Measurements from ENCODE around the gene SNX33.
"Not testable (repeated sequence)": the region's sequence is repeated elsewhere in the genome, so short reads cannot be mapped to it uniquely, and the experiment has no call there.

The SNX33 gene

GRCh38 chr15:75682181-75683135 is 34.7 kb downstream of the SNX33 start:
- Mint-ChIP-seq H3K27ac (peak overlapping the region in 1 of 2 donors; percentile 66), H3K9me3 (no peaks in the 10 kb centered on the region), H3K4me3 (no peak overlapping the region), H3K4me1 (peaks cover 10% of the 10 kb centered on the region), H3K27me3 (no peaks in the 10 kb centered on the region)
- no peak for DNase-seq
- ATAC-seq = no peak

GRCh38 chr15:75683646-75684312 is 36.1 kb downstream of the SNX33 start:
- H3K27me3 Mint-ChIP-seq, H3K4me3 Mint-ChIP-seq, H3K27ac Mint-ChIP-seq, H3K9me3 Mint-ChIP-seq: not testable (repeated sequence)
- peaks cover 10% of the 10 kb centered on the region for H3K4me1 Mint-ChIP-seq
- peak; percentile 87 for ATAC-seq
- DNase-seq = peak; percentile 74 to 75

GRCh38 chr15:75684648-75685047 is 36.9 kb downstream of the SNX33 start:
- no peak for DNase-seq
- no peak for ATAC-seq
- H3K27me3 Mint-ChIP-seq = no peaks in the 10 kb centered on the region
- peaks cover 10% of the 10 kb centered on the region for H3K4me1 Mint-ChIP-seq
- H3K4me3 Mint-ChIP-seq = no peak overlapping the region
- H3K9me3 Mint-ChIP-seq = no peaks in the 10 kb centered on the region
- H3K27ac Mint-ChIP-seq = no peak overlapping the region

- H3K27ac Mint-ChIP-seq = no peak overlapping the region
- DNase-seq (no peak), ATAC-seq (no peak)
- H3K4me3 Mint-ChIP-seq = no peak overlapping the region
- no peaks in the 10 kb centered on the region for H3K9me3 Mint-ChIP-seq
- no peaks in the 10 kb centered on the region for H3K27me3 Mint-ChIP-seq
- H3K4me1 Mint-ChIP-seq = peaks cover 10% of the 10 kb centered on the region
These were observed 37.5 kb downstream of the SNX33 start for GRCh38 chr15:75685195-75685594.

DNA sequence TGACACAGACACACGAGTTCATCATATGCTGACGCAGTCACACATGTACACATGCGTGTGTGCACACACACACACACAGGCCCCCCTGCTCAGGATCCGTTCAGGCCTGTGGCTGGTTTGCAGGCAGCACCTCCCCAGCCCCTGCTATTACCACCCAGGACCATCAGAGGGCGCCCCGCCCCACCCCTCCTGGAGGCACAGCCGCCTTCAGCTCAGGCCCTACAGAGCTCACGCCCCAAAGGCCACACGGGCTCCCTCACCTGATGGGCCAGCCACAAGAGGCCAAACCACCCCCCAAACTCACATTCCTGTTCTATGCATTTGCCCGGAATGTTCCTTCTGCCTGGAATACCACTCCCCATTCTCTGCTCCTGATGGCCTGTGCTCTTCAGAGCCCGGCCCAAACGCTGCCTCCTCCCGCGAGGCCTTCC is 38.5 kb downstream of the SNX33 start:
- not testable (repeated sequence) for H3K27ac Mint-ChIP-seq, H3K9me3 Mint-ChIP-seq, H3K27me3 Mint-ChIP-seq, H3K4me3 Mint-ChIP-seq
- H3K4me1 Mint-ChIP-seq = peaks cover 10% of the 10 kb centered on the region
- DNase-seq = peak; percentile 83
- peak; percentile 81 for ATAC-seq

- DNase-seq = no peak
- Mint-ChIP-seq H3K27me3 (peaks cover 8% of the 10 kb centered on the region), H3K9me3 (no peaks in the 10 kb centered on the region), H3K4me1 (peaks cover 17% of the 10 kb centered on the region), H3K4me3 (no peak overlapping the region), H3K27ac (no peak overlapping the region)
- no peak for ATAC-seq
These were observed 40.0 kb downstream of the SNX33 start for GRCh38 chr15:75687486-75688277.

GRCh38 chr15:75688278-75688557 is 40.5 kb downstream of the SNX33 start:
- no peak for DNase-seq
- no peak overlapping the region for H3K4me3 Mint-ChIP-seq
- H3K27ac Mint-ChIP-seq = no peak overlapping the region
- no peak for ATAC-seq
- peaks cover 17% of the 10 kb centered on the region for H3K4me1 Mint-ChIP-seq
- H3K27me3 Mint-ChIP-seq = peaks cover 13% of the 10 kb centered on the region
- H3K9me3 Mint-ChIP-seq = no peaks in the 10 kb centered on the region

- Mint-ChIP-seq H3K4me3 (no peak overlapping the region), H3K4me1 (peaks cover 15% of the 10 kb centered on the region), H3K9me3 (no peaks in the 10 kb centered on the region), H3K27me3 (peaks cover 20% of the 10 kb centered on the region), H3K27ac (no peak overlapping the region)
- no peak for DNase-seq
- ATAC-seq = no peak
These were observed 41.1 kb downstream of the SNX33 start for GRCh38 chr15:75688831-75689230.

DNA sequence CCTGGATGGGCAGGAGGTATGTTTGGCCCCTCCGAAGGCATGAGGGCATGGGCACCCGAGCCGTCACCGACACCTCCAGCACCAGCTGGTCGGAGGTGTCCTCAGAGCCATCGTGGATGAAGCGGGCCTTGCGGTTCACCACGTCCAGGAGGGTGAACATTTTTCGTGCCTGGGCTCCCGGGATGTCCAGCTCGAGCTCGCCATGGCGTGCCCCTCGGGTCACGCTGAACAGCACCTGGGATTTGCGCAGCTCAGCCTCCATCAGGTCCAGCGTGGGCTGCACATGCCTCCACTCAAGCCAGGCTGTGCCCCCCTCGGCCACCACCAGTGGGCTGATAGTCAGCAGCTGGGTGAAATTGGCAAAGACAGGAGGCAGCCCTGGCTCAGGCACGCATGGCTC is 41.7 kb downstream of the SNX33 start:
- H3K4me3 Mint-ChIP-seq, DNase-seq, H3K9me3 Mint-ChIP-seq, H3K27ac Mint-ChIP-seq, ATAC-seq: not testable (repeated sequence)
- Mint-ChIP-seq H3K4me1 (peaks cover 16% of the 10 kb centered on the region), H3K27me3 (peaks cover 21% of the 10 kb centered on the region)

- not testable (repeated sequence) for DNase-seq, H3K27ac Mint-ChIP-seq, H3K9me3 Mint-ChIP-seq, H3K4me3 Mint-ChIP-seq, ATAC-seq
- Mint-ChIP-seq H3K27me3 (peaks cover 21% of the 10 kb centered on the region), H3K4me1 (peaks cover 33% of the 10 kb centered on the region)
These were observed 44.6 kb downstream of the SNX33 start for GRCh38 chr15:75692311-75692710.

DNA sequence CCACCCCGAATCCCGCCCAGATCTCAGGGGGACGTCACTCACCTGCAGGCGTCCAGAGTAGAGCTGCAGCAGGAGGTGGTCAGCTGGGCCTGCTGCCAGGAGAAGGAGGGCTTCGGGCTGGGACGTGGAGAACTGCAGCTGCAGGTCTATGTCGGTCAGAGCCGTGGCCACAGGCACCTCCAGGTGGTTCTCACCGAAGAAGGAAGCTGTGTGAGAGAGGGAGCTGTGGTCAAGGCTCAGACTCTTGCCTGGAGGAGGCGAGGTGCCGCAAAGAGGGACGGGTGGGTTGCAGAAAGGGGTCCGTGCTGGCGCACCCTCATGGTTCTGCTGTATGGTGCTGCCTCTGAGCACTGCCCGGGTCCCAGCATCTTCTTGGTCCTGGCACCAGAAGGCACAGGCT is 45.3 kb downstream of the SNX33 start:
- not testable (repeated sequence) for H3K4me3 Mint-ChIP-seq, DNase-seq, ATAC-seq, H3K9me3 Mint-ChIP-seq, H3K27ac Mint-ChIP-seq
- Mint-ChIP-seq H3K4me1 (peaks cover 33% of the 10 kb centered on the region), H3K27me3 (peaks cover 21% of the 10 kb centered on the region)

DNA sequence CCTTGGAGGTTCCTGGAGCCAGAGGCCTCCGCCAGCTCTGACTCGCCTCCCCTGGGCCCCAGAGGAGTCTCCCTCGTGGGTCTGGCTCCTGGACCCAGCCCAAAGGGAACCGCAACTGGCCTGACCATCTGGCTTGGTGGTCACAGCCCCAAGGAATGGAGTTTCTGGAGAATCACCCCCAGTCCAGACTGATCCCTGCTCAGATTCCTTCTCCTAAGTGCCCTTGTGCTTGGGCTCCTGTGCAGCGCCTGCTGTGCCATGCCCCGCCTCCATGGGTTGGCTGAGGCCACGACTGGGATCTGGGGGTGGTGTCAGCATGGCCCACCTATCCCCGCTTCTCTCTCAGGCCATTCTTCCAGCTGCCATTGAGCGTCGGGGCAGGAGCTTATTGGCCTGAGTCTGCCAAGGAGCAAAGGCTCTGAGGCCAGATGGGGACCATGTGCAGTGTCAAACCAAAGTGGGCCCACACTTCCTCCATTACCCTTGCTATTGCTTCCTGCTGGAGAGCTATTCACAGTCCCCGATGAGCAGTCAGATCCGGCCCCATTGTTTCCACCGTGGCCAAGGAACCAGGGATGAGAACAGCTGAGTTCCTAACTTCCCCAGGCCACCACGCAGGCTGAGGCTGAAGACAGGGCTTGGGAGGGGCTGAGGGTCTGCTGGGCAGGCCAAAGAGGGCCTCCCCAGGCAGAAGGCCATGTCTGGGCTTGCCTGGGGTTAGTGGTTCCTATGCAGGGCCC is 46.0 kb downstream of the SNX33 start:
- Mint-ChIP-seq H3K9me3 (no peaks in the 10 kb centered on the region), H3K27me3 (peaks cover 21% of the 10 kb centered on the region), H3K27ac (no peak overlapping the region), H3K4me3 (no peak overlapping the region), H3K4me1 (peaks cover 33% of the 10 kb centered on the region)
- ATAC-seq (no peak), DNase-seq (no peak)

DNA sequence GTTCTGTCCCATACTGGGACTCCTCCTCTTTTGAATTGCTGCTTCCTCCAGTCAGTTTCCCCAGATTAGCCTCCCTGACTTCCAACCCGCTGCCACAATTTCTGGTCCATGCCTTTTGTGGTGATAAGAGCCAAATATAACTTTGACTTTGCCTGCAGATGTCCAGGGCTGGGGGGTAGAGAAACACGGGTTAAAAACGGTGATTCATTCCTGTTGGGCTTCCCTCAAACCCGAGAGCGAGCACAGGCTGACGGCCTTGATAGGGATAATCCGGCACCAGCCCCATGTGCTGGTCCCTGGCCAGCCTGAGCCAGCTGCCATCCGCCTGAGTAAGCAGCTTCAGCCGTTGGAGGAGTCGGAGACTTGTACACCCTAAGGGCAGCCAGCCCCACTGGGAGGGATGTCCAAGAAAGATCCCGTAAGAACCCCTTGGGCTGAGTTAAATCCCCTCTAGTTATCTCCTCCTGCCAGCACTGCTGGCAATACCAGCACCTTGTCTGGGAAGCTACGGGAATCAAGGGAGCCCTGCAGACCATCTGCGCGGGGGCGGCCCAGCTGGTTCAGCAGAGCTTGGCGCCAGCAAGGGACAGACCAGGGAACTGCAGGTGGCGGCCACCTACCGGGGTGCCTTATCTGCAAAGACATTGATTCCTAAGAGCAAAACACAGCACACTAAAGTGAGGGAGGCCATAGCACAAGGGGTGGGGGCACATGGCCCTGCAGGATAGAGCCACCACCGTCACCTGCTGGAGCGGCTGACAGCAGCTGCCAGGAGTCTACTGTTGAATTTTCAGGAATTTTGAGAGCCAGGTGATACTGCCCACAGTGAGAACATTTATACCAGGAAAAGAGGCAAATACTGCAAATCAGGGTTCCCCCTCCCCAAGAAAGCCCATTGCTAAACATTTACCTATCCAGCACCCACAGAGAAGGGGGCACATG is 46.8 kb downstream of the SNX33 start:
- ATAC-seq = no peak
- Mint-ChIP-seq H3K27ac (peak overlapping the region in 1 of 2 donors; percentile 37), H3K4me1 (peaks cover 39% of the 10 kb centered on the region), H3K27me3 (peaks cover 21% of the 10 kb centered on the region), H3K4me3 (peak overlapping the region in 1 of 2 donors; percentile 62), H3K9me3 (no peaks in the 10 kb centered on the region)
- DNase-seq = no peak

- Mint-ChIP-seq H3K4me1 (peaks cover 46% of the 10 kb centered on the region), H3K27ac (peak overlapping the region; percentile 65 to 79), H3K9me3 (no peaks in the 10 kb centered on the region), H3K4me3 (peak overlapping the region in 1 of 2 donors; percentile 62), H3K27me3 (peaks cover 21% of the 10 kb centered on the region)
- ATAC-seq (no peak), DNase-seq (no peak)
These were observed 47.5 kb downstream of the SNX33 start for GRCh38 chr15:75695220-75695619.

All from stimulated activated naive CD8-positive, alpha-beta T cell treated with anti-CD3 and anti-CD28 coated beads, Interleukin-15, amount 100 ng/mL, for 72 hours (primary cell).